ENCODE results near the gene SNX5. TPM values are rescaled to one million over a fixed set of nuclear protein-coding genes. Genes with fewer than 3 reads are reported as not detected.

The SNX5 gene
- total and polyA plus RNA-seq, 10 of the 15 experiments (the other 5 are each of a cell fraction or from before 2014, with no cell fraction given) = 92.9 to 316 (median 245) TPM

DNA sequence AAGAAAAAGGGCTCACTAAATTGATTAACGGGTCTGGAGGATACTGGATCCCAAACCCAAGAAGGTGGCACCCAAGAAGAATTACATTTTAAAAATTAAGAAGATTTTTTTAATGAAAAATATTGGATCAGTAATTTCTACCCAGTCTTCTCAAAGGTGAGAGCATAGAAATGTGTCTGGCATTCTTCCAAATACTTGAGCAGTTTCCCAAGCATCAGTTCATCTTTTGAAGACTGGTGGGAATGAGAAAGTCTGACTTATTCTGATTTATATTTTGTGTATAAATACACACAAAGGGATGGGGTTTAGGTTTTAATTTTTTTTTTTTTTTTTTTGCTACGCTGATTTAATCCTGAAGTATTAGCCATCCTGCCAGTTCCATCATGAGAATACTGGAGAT, 3.5 kb upstream of the SNX5 start:
- POLR2A ChIA-PET = interaction anchor here (1.0 to 3.0 kb wide), 3 partner anchors 11 to 15 kb away, joined by 5 to 38 read pairs (median 5); no protein-coding TSS in a partner anchor
- H3K27ac ChIP-seq (ENCODE audit: control insufficient read depth, insufficient read depth) = peak overlapping the region; percentile 98
- peaks cover 0 to 11% of the 10 kb centered on the region in 2 experiments; a peak in 1 of 4 replicates for H3K36me3 ChIP-seq (ENCODE audit: control insufficient read depth in 2 of 2, insufficient read depth in 2 of 2, low read length in 1 of 2)
- peak overlapping the region; percentile 96 for H3K4me3 ChIP-seq
- H4K20me1 ChIP-seq (ENCODE audit: control insufficient read depth, insufficient read depth) = no peaks in the 10 kb centered on the region
- H3K9me3 ChIP-seq (replicated peaks; ENCODE audit: control insufficient read depth, insufficient read depth, low read length) = no peaks in the 10 kb centered on the region
- ATAC-seq = no peak
- DNase-seq (ENCODE audit: low read depth, low spot score) = no peak
- TF ChIP-seq BCL11A (IDR thresholded peaks at IDR 0.05; ENCODE audit: low read depth, low read length) (no peak), PML (IDR thresholded peaks at IDR 0.05; ENCODE audit: low read length) (no peak), SP1 (IDR thresholded peaks at IDR 0.05; ENCODE audit: low read depth, low read length) (no peak), EED (IDR thresholded peaks at IDR 0.05; ENCODE audit: low read depth) (no peak)
- TF ChIP-seq, protein P1, sequence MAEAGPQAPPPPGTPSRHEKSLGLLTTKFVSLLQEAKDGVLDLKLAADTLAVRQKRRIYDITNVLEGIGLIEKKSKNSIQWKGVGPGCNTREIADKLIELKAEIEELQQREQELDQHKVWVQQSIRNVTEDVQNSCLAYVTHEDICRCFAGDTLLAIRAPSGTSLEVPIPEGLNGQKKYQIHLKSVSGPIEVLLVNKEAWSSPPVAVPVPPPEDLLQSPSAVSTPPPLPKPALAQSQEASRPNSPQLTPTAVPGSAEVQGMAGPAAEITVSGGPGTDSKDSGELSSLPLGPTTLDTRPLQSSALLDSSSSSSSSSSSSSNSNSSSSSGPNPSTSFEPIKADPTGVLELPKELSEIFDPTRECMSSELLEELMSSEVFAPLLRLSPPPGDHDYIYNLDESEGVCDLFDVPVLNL (IDR thresholded peaks at IDR 0.05; ENCODE audit: low read depth, low read length) = no peak
- WGBS (ENCODE audit: insufficient coverage, insufficient replicate concordance, low lambda C conversion rate, missing lambda C conversion rate) = 0% methylated on average over 2 of the region's 2 CpGs
- CTCF ChIA-PET = interaction anchor here (1.0 to 7.4 kb wide), 2 partner anchors 17 to 22 kb away, joined by 4 to 88 read pairs; no protein-coding TSS in a partner anchor
- no peaks in the 10 kb centered on the region for H3K27me3 ChIP-seq (replicated peaks in 1 of 2; ENCODE audit: control insufficient read depth in 2 of 2, insufficient read depth in 2 of 2, low read length in 1 of 2)
- RAD21 ChIA-PET (ENCODE audit: unreplicated experiment) = interaction anchor here (1.8 to 2.3 kb wide), 2 partner anchors 24 to 32 kb away, joined by 5 to 15 read pairs; no protein-coding TSS in a partner anchor
- H2AFZ ChIP-seq (ENCODE audit: control insufficient read depth, low read depth, low read length) = no peak overlapping the region
- SMC1A ChIA-PET (ENCODE audit: uncharacterized antibody, unreplicated experiment) = interaction anchor here (1.4 to 5.5 kb wide), 2 partner anchors 9 to 13 kb away, joined by 10 to 41 read pairs; no protein-coding TSS in a partner anchor
- H3K4me2 ChIP-seq (ENCODE audit: control insufficient read depth, insufficient read depth) = peak overlapping the region; percentile 64
- intact Hi-C loops (cut with micrococcal nuclease; ENCODE audit: unreplicated experiment) (no loop called here), in situ Hi-C loops (cut with MboI) (no loop called here)
- no TSS peak for BruUV-seq (replicated peaks)
- H3K9ac ChIP-seq (ENCODE audit: control insufficient read depth, insufficient read depth, low read length) = peak overlapping the region; percentile 99
- no peak for FAIRE-seq
- no peaks in the 10 kb centered on the region; the same call in 1 of the 2 replicates for H3K4me1 ChIP-seq (ENCODE audit: control insufficient read depth, insufficient read depth, low read length)
- H3K79me2 ChIP-seq (ENCODE audit: control insufficient read depth, insufficient read depth, low read length) = peaks cover 83% of the 10 kb centered on the region
